Gastroesophageal sphincter (tissue), 3 donors: ENCODE measurements around the gene MAMSTR.

Experiments
- CTCF ChIP-seq, 4 experiments: fragments of 200-600 bp in 2 of 4; fragments of 450-650 bp in 2 of 4; sonication (generic) in 1 of 4; IDR thresholded peaks; one replicate each; pipeline ENCODE4 v1.5.1; 2017 to 2019; ENCODE audit warnings: antibody characterized with exemption in 4 of 4, mild to moderate bottlenecking in 2 of 4, moderate library complexity in 2 of 4
- POLR2A ChIP-seq, 2 donors: fragments of 450-650 bp; IDR thresholded peaks; one replicate each; pipeline ENCODE4 v1.6.1; 2017; ENCODE audit warnings: antibody characterized with exemption in 2 of 2, mild to moderate bottlenecking in 2 of 2, moderate library complexity in 1 of 2

GRCh38 chr19:48749571-48750198 is 30.2 kb upstream of the MAMSTR start:
- TF ChIP-seq CTCF (IDR thresholded peaks at IDR 0.05) (no peak), POLR2A (IDR thresholded peaks at IDR 0.05) (no peak)
